ENCODE measurements around the gene SLC24A5.

The SLC24A5 gene

DNA sequence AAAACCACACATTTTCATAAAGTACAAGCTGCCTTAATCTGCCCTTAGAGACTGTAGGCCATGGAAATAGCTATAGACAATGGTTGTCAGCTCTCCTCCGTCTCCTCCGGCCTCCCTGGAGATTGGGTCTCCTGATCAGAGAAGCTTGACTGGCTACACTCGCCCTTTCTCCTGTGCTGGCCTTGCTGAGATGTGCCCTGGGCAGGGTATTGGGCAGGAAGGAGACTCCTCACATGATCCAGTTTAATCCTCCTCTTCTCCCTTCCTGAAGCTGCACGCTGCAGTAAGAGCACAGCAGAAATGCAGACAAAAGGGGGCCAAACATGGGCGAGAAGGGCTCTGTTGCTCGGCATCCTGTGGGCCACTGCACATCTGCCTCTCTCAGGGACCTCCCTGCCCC lies at the start of gene SLC24A5:
Gene SLC24A5, plus strand, starts transcription at position 246 of the 400 bp plus-strand sequence. Its CDS starts 55 bp downstream, at position 301.
- FAIRE-seq = no peak

GRCh38 chr15:48072941-48073340 lies 47.8 kb upstream of the SLC24A5 start:
- FAIRE-seq = no peak

GRCh38 chr15:48073881-48074280 lies 46.9 kb upstream of the SLC24A5 start:
- no peak for FAIRE-seq

DNA sequence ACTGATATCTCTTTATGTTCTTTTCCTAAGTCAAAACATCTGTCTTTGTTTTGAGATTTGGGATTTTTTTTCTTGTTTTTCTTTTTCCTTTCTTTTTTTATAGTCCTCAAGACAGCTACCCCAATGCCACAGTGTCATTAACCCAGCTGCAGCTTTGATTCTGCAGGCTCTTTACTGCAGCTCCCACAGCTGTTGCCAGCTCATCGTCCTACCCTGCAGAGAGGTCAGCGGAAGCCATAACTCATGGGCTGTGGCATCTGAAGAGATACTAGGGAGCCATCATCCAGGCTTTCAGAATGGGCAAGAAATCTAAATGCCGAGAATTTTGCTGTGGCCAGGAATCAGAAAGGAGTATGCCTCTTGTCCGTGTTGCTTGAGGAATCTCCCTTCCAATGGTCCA lies 44.3 kb upstream of the SLC24A5 start:
- FAIRE-seq = no peak

GRCh38 chr15:48077616-48078184 lies 43.1 kb upstream of the SLC24A5 start:
- FAIRE-seq = no peak

DNA sequence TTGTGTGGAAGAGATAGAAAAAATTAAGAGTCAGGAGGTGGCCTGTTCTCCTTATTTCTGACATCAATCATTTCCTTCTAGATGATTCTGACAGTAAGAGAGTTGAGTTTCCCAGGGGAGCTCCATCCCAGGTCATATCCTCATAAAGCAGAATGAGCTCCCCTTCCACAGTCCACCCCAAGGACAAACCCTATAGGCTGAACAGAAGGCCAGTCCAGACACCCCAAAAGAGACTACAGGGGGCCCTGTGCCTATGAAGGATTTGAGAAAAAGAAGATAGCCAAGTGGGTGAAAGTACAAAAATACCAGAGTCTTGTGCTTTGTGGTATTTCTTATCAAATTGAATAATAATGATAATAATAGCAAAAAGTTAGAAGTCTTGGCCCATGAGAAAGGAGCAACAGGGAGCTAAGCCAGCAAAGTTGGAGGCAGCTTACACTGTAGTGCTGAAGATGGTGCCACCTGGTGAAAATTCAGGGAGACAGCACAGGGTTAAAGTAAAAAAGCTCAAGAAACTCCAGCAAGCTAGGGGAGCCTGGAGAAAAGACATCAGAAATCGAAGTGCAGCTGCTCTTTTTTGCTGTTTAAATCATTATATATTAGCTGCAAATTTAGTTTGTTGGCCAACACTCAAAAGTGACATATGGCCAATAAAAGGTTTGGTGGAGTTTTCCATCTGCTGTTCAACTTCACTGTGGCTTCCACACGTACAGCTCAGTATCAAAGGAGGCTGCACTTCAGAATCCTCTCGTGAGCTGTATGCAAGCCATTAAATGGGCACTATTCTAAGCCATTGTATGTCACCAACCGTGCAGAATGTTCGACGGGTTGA lies 35.8 kb upstream of the SLC24A5 start:
- no peak for FAIRE-seq

GRCh38 chr15:48085591-48085930 lies 35.2 kb upstream of the SLC24A5 start:
- FAIRE-seq = no peak

GRCh38 chr15:48086133-48086532 lies 34.7 kb upstream of the SLC24A5 start:
- FAIRE-seq = no peak

GRCh38 chr15:48086576-48086975 lies 34.2 kb upstream of the SLC24A5 start:
- no peak for FAIRE-seq

- no peak for FAIRE-seq
These were observed 32.9 kb upstream of the SLC24A5 start for GRCh38 chr15:48087844-48088243.

GRCh38 chr15:48089702-48090101 lies 31.1 kb upstream of the SLC24A5 start:
- no peak for FAIRE-seq

- FAIRE-seq = no peak
These were observed 30.7 kb upstream of the SLC24A5 start for GRCh38 chr15:48090115-48090514.

GRCh38 chr15:48090666-48091065 lies 30.1 kb upstream of the SLC24A5 start:
- no peak for FAIRE-seq

GRCh38 chr15:48091522-48091921 lies 29.3 kb upstream of the SLC24A5 start:
- no peak for FAIRE-seq

DNA sequence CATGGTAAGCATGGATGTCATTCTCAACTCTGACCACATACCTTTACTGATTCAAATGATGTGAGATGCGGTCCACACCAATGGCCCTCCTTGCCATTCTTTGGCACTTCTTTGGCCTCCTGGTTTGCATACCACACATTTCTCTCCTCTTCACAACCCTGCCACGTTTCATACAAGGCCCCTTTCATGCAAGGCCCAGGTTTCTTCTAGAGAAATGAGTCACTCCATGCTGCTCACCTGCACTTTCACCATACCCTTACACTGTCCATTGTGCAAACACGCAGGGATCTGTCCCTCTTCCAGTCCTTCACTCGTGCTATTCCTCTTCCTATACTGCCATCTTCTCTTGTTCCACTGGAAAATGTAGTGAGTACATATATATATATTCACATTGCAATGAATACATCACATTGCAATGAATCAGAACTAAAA lies 24.4 kb upstream of the SLC24A5 start:
- FAIRE-seq = no peak

GRCh38 chr15:48096813-48097212 lies 24.0 kb upstream of the SLC24A5 start:
- FAIRE-seq = no peak

- no peak for FAIRE-seq
These were observed 23.5 kb upstream of the SLC24A5 start for GRCh38 chr15:48097264-48097663.

GRCh38 chr15:48101376-48101961 lies 19.3 kb upstream of the SLC24A5 start:
- no peak for FAIRE-seq

DNA sequence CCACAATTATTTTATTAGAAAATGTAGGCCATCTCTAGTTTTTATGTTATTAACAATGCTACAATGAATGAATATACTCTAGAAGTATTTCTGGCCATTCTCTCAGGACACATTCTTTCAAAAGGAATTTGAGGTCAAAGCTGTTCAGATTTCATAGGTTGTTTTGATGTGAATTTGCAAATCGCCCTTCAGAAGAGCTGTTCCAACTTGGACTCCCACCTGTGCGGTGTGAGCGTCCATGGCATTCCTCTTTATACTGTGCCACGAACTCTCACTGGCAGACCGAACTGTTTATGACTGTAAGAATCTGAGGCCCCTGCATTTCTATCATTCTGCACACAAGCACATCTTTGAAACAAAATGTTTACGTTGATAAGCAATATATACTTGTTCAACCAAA lies 18.6 kb upstream of the SLC24A5 start:
- no peak for FAIRE-seq

DNA sequence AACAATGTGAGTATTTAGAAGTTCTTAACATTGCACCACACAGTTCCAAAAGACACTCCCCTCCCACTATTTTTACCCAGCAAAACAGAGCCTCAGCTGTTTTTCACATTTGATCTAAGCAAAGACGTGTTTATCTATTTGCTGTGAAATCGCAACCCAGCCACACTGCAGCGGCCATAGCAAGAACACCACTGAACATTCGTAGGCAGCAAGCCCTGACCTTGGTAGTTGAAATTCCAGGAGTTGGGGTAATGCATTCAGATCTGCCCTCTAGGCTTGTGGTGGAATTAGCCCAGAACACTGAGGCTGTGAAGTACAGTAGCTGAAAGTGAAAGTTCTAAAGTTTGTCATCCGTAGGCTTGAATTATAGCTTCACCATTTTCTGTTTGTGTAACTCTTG lies 17.1 kb upstream of the SLC24A5 start:
- no peak for FAIRE-seq

- no peak for FAIRE-seq
These were observed 14.9 kb upstream of the SLC24A5 start for GRCh38 chr15:48105936-48106335.

GRCh38 chr15:48109212-48109611 lies 11.6 kb upstream of the SLC24A5 start:
- no peak for FAIRE-seq

- FAIRE-seq = no peak
These were observed 10.8 kb upstream of the SLC24A5 start for GRCh38 chr15:48109856-48110531.

GRCh38 chr15:48112242-48112641 lies 8.5 kb upstream of the SLC24A5 start:
- FAIRE-seq = no peak
